Subcutaneous adipose tissue (tissue), 4 donors: ENCODE data around the gene CSAG2. TPM values are rescaled to one million over a fixed set of nuclear protein-coding genes. Genes with fewer than 3 reads are reported as not detected.
"Not testable (repeated sequence)": the region's sequence is repeated elsewhere in the genome, so short reads cannot be mapped to it uniquely, and the experiment has no call there.

Experiments used
- total RNA-seq, 4 donors: library from RNA; depleted of rRNA; stranded (reverse); fragments of >200 nt; gene quantifications; one replicate each; pipeline ENCODE4 v1.1.0, GENCODE V29; 2016
- TF ChIP-seq, protein P1 (sequence below): fragments of 450-650 bp; IDR thresholded peaks from one replicate; pipeline ENCODE4 v1.5.1; 2016; ENCODE audit warnings: low read depth, mild to moderate bottlenecking, control low read depth, antibody characterized with exemption, moderate library complexity

CSAG2 gene, protein sequence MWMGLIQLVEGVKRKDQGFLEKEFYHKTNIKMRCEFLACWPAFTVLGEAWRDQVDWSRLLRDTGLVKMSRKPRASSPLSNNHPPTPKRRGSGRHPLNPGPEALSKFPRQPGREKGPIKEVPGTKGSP
- total RNA-seq: not detected

DNA sequence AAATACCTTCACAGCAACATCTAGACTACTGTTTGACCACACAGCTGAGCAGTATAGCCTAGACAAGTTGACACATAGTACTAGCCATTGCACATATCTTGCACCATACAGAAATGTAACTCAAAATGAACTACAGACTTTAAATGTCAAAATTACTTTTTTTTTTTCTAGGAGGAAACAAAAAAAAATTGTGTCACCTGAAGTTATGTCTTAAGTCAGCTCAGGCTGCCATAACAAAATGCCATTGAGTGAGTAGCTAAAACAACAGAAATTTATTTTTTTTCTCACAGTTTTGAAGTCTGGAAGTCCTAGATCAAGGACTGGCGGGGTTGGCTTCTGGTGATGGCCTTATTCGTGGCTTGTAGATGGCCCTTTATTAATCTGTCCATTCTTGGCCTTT lies at the start of gene CSAG2:
TSS of gene CSAG2 (minus strand) at position 101 of the 400 bp plus-strand sequence. CDS start 161 bp downstream, outside the sequence.
- TF ChIP-seq, protein P1, sequence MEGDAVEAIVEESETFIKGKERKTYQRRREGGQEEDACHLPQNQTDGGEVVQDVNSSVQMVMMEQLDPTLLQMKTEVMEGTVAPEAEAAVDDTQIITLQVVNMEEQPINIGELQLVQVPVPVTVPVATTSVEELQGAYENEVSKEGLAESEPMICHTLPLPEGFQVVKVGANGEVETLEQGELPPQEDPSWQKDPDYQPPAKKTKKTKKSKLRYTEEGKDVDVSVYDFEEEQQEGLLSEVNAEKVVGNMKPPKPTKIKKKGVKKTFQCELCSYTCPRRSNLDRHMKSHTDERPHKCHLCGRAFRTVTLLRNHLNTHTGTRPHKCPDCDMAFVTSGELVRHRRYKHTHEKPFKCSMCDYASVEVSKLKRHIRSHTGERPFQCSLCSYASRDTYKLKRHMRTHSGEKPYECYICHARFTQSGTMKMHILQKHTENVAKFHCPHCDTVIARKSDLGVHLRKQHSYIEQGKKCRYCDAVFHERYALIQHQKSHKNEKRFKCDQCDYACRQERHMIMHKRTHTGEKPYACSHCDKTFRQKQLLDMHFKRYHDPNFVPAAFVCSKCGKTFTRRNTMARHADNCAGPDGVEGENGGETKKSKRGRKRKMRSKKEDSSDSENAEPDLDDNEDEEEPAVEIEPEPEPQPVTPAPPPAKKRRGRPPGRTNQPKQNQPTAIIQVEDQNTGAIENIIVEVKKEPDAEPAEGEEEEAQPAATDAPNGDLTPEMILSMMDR: not testable (repeated sequence)

DNA sequence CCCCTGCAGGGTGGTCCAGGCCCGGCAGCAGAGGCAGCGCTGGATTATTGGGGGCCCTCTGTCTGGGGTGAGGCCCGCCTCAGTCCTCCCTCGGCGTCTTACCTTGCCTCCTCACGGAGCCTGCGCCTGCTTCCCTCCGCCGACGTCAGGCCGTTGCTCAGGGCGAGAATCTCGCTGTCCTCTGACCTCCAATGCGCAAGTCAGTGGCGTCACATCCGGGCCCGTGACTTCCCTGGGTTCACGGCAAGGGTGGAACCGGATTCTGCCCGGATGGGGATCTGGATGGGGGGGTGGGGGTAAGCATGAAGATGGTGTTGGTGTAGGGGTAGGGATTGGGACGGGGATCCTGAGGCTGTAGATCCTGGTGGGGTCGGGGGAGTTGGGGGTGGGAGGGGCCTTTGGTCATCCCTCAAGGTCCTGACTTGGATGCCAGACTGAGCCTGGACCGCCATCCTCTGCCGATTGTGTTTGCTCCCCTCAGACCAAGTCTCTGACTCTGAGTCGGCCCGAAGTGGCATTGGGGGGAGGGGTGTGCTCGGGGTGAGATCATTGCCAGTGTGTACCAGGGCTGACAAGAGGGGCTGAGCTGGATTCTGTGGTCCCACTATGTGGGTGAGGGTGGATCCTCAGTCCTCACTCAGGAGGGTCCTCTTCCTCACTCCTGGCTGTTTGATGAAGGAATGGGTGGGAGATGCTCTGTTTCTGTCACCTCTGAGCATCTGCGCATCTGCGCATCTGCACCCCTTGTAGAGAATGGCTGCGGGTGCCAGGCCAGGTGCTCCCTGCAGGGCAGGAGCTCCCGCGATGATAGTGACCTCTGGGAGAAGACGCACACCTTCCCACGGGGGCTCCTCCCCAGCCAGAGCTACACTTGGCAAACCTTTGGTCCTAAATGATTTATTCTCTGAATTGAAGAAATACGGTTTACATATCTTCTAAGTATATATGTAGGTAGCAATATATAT lies 44.9 kb upstream of the CSAG2 start, which contains the start of gene MAGEA2:
TSS of gene MAGEA2 (minus strand) at position 157 of the 965 bp plus-strand sequence. CDS start 2,479 bp downstream, outside the sequence.
- TF ChIP-seq, protein P1: not testable (repeated sequence)

DNA sequence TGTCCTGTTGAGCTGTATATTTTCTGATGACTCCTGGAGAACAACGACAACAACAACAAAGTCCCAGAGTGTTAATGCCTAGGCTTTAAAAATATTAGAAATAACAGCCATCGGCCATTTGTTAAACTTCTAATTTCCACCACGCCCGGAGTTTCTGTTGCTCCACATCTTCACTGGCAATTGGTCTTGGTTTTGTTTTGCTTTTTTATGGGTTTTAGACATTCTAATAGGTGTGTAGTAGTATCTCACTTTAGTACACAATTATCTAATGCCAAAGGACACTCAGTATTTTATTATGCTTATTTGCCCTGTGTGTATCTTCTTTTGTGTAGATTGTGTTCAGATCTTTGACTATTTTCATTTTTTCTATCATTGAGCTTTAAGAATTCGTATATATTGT lies 29.5 kb upstream of the CSAG2 start:
- TF ChIP-seq, protein P1: no peak

DNA sequence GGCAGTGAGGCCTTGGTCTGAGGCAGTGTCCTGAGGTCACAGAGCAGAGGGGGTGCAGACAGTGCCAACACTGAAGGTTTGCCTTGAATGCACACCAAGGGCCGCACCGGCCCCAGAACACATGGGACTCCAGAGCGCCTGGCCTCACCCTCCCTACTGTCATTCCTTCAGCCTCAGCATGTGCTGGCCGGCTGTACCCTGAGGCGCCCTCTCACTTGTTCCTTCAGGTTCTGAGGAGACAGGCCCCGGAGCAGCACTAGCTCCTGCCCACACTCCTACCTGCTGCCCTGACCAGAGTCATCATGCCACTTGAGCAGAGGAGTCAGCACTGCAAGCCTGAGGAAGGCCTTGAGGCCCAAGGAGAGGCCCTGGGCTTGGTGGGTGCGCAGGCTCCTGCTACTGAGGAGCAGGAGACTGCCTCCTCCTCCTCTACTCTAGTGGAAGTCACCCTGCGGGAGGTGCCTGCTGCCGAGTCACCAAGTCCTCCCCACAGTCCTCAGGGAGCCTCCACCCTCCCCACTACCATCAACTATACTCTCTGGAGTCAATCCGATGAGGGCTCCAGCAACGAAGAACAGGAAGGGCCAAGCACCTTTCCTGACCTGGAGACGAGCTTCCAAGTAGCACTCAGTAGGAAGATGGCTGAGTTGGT lies 26.9 kb upstream of the CSAG2 start:
- TF ChIP-seq, protein P1: no peak

DNA sequence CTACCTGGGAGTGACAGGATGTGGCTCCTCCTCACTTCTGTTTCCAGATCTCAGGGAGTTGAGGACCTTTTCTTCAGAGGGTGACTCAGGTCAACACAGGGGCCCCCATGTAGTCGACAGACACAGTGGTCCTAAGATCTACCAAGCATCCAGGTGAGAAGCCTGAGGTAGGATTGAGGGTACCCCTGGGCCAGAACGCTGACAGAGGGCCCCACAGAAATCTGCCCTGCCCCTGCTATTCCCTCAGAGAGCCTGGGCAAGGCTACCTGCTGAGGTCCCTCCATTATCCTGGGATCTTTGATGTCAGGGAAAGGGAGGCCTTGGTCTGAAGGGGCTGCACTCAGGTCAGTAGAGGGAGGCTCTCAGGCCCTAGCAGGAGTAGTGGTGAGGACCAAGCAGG lies 26.0 kb upstream of the CSAG2 start:
- TF ChIP-seq, protein P1: no peak

DNA sequence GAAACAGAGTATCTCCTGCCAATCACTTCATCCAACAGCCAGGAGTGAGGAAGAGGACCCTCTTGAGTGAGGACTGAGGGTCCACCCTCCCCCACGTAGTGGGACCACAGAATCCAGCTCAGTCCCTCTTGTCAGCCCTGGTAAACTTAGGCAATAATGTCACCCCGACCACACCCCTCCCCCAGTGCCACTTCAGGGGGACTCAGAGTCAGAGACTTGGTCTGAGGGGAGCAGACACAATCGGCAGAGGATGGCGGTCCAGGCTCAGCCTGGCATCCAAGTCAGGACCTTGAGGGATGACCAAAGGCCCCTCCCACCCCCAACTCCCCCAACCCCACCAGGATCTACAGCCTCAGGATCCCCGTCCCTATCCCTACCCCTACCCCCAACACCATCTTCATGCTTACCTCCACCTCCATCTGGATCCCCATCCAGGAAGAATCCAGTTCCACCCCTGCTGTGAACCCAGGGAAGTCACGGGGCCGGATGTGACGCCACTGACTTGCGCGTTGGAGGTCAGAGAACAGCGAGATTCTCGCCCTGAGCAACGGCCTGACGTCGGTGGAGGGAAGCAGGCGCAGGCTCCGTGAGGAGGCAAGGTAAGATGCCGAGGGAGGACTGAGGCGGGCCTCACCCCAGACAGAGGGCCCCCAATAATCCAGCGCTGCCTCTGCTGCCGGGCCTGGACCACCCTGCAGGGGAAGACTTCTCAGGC lies 24.3 kb upstream of the CSAG2 start, which contains the start of the genes CSAG1 and MAGEA12:
TSS of gene CSAG1 (minus strand) at position 461 of the 715 bp plus-strand sequence. CDS start 1,261 bp downstream, outside the sequence.
TSS of gene MAGEA12 (plus strand) at position 497 of the 715 bp plus-strand sequence. CDS start 2,405 bp downstream, outside the sequence.
- TF ChIP-seq, protein P1: no peak
